Endothelial cell of umbilical vein (primary cell): Measurements from ENCODE around the gene SYT8. TPM values are rescaled to one million over a fixed set of nuclear protein-coding genes. Genes with fewer than 3 reads are reported as not detected.

Experiments
- BruUV-seq: library from RNA; stranded (reverse); fragments of 400-500 nt; replicated peaks from 2 replicates; lab custom pipeline; 2021; lab: Mats Ljungman, UMichigan
- CTCF ChIA-PET: fragments of 300-600, 350-600 bp; sonication (Branson Sonifier 250); formaldehyde crosslinking; loops from one replicate; lab custom pipeline; 2021; ENCODE audit warnings: antibody characterized with exemption, inconsistent platforms; lab: Charles Lee
- POLR2A ChIA-PET: fragments of 300-600, 350-600 bp; sonication (Branson Sonifier 250); formaldehyde crosslinking; loops from one replicate; lab custom pipeline; 2021; ENCODE audit warnings: antibody characterized with exemption, inconsistent platforms; lab: Charles Lee
- DNase-seq: peaks from one replicate; pipeline ENCODE4 v3.0.0-alpha.2; 2011; ENCODE audit warnings: low read depth, low spot score
- FAIRE-seq: peaks from 2 replicates; lab custom pipeline; 2011; peaks lifted over from hg19 to GRCh38; lab: Jason Lieb, UNC
- H2AFZ ChIP-seq: 2 replicates; pipeline ENCODE4 v1.6.0; 2012; ENCODE audit warnings: low read depth, low read length, control low read depth, inconsistent platforms
- H3K27ac ChIP-seq: 2 replicates; pipeline ENCODE4 v1.5.1; 2011; ENCODE audit warnings: low read depth, mild to moderate bottlenecking, control low read depth, low read length, moderate library complexity; ENCODE audit not compliant: insufficient read depth
- H3K27me3 ChIP-seq, 2 experiments: 2 replicates each; pipeline versions ENCODE4 v1.6.0 to v1.6.1; 2011; ENCODE audit warnings: low read length in 2 of 2, mixed read lengths in 1 of 2; ENCODE audit not compliant: control insufficient read depth in 2 of 2, insufficient read depth in 2 of 2
- H3K36me3 ChIP-seq, 2 experiments: 2 replicates in 1 of 2; 3 replicates in 1 of 2; pipeline ENCODE4 v1.5.1; 2011; ENCODE audit warnings: low read length in 2 of 2, mild to moderate bottlenecking in 1 of 2, moderate library complexity in 1 of 2; ENCODE audit not compliant: control insufficient read depth in 2 of 2, insufficient read depth in 2 of 2; ENCODE audit errors: extremely low read depth in 1 of 2
- H3K4me1 ChIP-seq: 3 replicates; pipeline ENCODE4 v1.5.1; 2011; ENCODE audit warnings: mild to moderate bottlenecking, low read length; ENCODE audit not compliant: control insufficient read depth, insufficient read depth; ENCODE audit errors: extremely low read depth
- H3K4me2 ChIP-seq: 2 replicates; pipeline ENCODE4 v1.6.1; 2011; ENCODE audit warnings: low read length, control low read depth, mixed read lengths; ENCODE audit not compliant: insufficient read depth
- H3K4me3 ChIP-seq, 3 experiments: fragments of 200-600 bp in 1 of 3; sonication (generic), shearing (Covaris generic) in 1 of 3; replicated peaks in 1 of 3; 2 replicates each; pipeline ENCODE4 v1.5.1; 2011 to 2016; ENCODE audit warnings: control low read depth in 3 of 3, low read length in 3 of 3, mild to moderate bottlenecking in 2 of 3, inconsistent platforms in 1 of 3, low read depth in 1 of 3, moderate library complexity in 1 of 3; ENCODE audit not compliant: insufficient read depth in 1 of 3
- H3K79me2 ChIP-seq: 2 replicates; pipeline ENCODE4 v1.6.0; 2012; ENCODE audit warnings: low read length, inconsistent platforms; ENCODE audit not compliant: control insufficient read depth, insufficient read depth
- H3K9ac ChIP-seq: replicated peaks from 2 replicates; pipeline ENCODE3; 2011; ENCODE audit warnings: low read length, control low read depth; ENCODE audit not compliant: insufficient read depth; ENCODE audit errors: extremely low read depth
- H3K9me1 ChIP-seq: replicated peaks from 3 replicates; pipeline ENCODE4 v1.6.0; 2011; ENCODE audit warnings: mild to moderate bottlenecking, low read length; ENCODE audit not compliant: control insufficient read depth, insufficient read depth; ENCODE audit errors: extremely low read depth
- H3K9me3 ChIP-seq: replicated peaks from 2 replicates; pipeline ENCODE4 v1.5.1; 2012; ENCODE audit warnings: low read length, inconsistent platforms; ENCODE audit not compliant: control insufficient read depth, insufficient read depth
- H4K20me1 ChIP-seq: replicated peaks from 2 replicates; pipeline ENCODE3; 2011; ENCODE audit warnings: mild to moderate bottlenecking, low read length; ENCODE audit not compliant: control insufficient read depth, insufficient read depth; ENCODE audit errors: extremely low read depth
- CTCF ChIP-seq, 2 donors: IDR thresholded peaks; 1 replicate in 1 of 2; 2 replicates in 1 of 2; pipeline ENCODE4 v1.5.1; 2011; ENCODE audit warnings: low read length in 2 of 2, mild to moderate bottlenecking in 2 of 2, moderate library complexity in 2 of 2, control low read depth in 1 of 2, inconsistent platforms in 1 of 2, low read depth in 1 of 2; ENCODE audit not compliant: insufficient read depth in 1 of 2; ENCODE audit errors: extremely low read depth in 1 of 2
- EZH2 ChIP-seq: IDR thresholded peaks from 2 replicates; pipeline ENCODE4 v1.6.1; 2012; ENCODE audit warnings: borderline replicate concordance, low read depth, mild to moderate bottlenecking, moderate library complexity, low read length, inconsistent platforms; ENCODE audit not compliant: severe bottlenecking
- FOS ChIP-seq: IDR thresholded peaks from 2 replicates; pipeline ENCODE4 v1.6.1; 2011; ENCODE audit warnings: mild to moderate bottlenecking, low read length, moderate library complexity, borderline replicate concordance; ENCODE audit not compliant: insufficient read depth
- GATA2 ChIP-seq: IDR thresholded peaks from 2 replicates; pipeline ENCODE4 v1.7.0; 2011; ENCODE audit warnings: low read depth, mild to moderate bottlenecking, moderate library complexity, mixed read lengths, low read length; ENCODE audit not compliant: insufficient read length, insufficient read depth
- JUN ChIP-seq: IDR thresholded peaks from 2 replicates; pipeline ENCODE4 v1.6.1; 2011; ENCODE audit warnings: borderline replicate concordance, low read depth; ENCODE audit not compliant: insufficient read length, insufficient read depth
- MAX ChIP-seq: IDR thresholded peaks from 2 replicates; pipeline ENCODE4 v1.6.1; 2011; ENCODE audit not compliant: insufficient read depth, insufficient read length
- MYC ChIP-seq: IDR thresholded peaks from one replicate; pipeline ENCODE4 v1.6.1; 2011; ENCODE audit warnings: mild to moderate bottlenecking, low read depth, low read length
- POLR2A ChIP-seq: IDR thresholded peaks from 2 replicates; pipeline ENCODE4 v1.6.1; 2012; ENCODE audit warnings: low read depth, mild to moderate bottlenecking, control low read depth, low read length
- POLR2AphosphoS5 ChIP-seq: IDR thresholded peaks from 2 replicates; pipeline ENCODE4 v1.6.1; 2012; ENCODE audit warnings: low read depth, mild to moderate bottlenecking, control low read depth, low read length, moderate library complexity; ENCODE audit not compliant: insufficient read depth
- dilution Hi-C: fragments of 300-500 bp; cut with MboI; formaldehyde crosslinking; loops from one replicate; pipeline ENCODE4 v1.15.0; 2019; ENCODE audit warnings: low sequenced_read_pairs; ENCODE audit not compliant: extremely low pct_ligation_motif_present
- intact Hi-C: fragments of 100-400 bp; cut with micrococcal nuclease; formaldehyde crosslinking; loops from one replicate; pipeline ENCODE4 v1.10.0; 2022
- polyA plus RNA-seq, 4 experiments: library from polyadenylated mRNA; depleted of rRNA in 3 of 4; stranded (reverse) in 3 of 4; unstranded in 1 of 4; fragments of >200 nt; gene quantifications; 2 replicates each; pipeline versions ENCODE4 v1.2.1 to v1.2.3, GENCODE V29; 2011 to 2012; ENCODE audit warnings: missing spikeins in 1 of 4
- total RNA-seq: library from RNA; stranded (reverse); gene quantifications from 2 replicates; pipeline ENCODE4 v1.2.3, GENCODE V29; 2021

Gene SYT8
- total and polyA plus RNA-seq, 2 donors (not counting 3 experiments of a cell fraction or from before 2014, with no cell fraction given): not detected

GRCh38 chr11:1828542-1828941 is 6.2 kb upstream of the SYT8 start:
- H4K20me1 ChIP-seq: no peaks in the 10 kb centered on the region
- H3K9ac ChIP-seq: no peak overlapping the region
- CTCF ChIA-PET: interaction anchor here (0.9 to 5.4 kb wide), 4 partner anchors 54 to 176 kb away, joined by 3 to 50 read pairs (median 9); no protein-coding TSS in a partner anchor
- TF ChIP-seq CTCF (IDR thresholded peaks at IDR 0.05; ENCODE audit: extremely low read depth in 1 of 2, insufficient read depth in 1 of 2, low read depth in 1 of 2, low read length in 2 of 2) (no peak), MYC (no peak), GATA2 (no peak), POLR2A (no peak), JUN (no peak), FOS (no peak), EZH2 (no peak), POLR2AphosphoS5 (no peak), MAX (no peak)
- H3K9me1 ChIP-seq: no peaks in the 10 kb centered on the region
- H3K4me2 ChIP-seq: no peak overlapping the region
- H3K9me3 ChIP-seq: no peaks in the 10 kb centered on the region
- no TSS peak for BruUV-seq
- FAIRE-seq: no peak
- no peak overlapping the region for H3K4me3 ChIP-seq
- no peaks in the 10 kb centered on the region for H3K36me3 ChIP-seq
- no peak for DNase-seq
- no peaks in the 10 kb centered on the region for H3K27me3 ChIP-seq
- H2AFZ ChIP-seq: no peak overlapping the region
- dilution Hi-C loops: no loop called here
- no peak overlapping the region for H3K27ac ChIP-seq
- no peaks in the 10 kb centered on the region for H3K79me2 ChIP-seq
- POLR2A ChIA-PET: no interaction called here
- intact Hi-C loops: no loop called here
- peaks cover 3% of the 10 kb centered on the region for H3K4me1 ChIP-seq
